Fibroblast of skin of scalp (primary cell): Measurements from ENCODE around the gene TM2D3.
A peak's percentile ranks its signal among the peaks of the same experiment; 100 is the strongest.
"Not testable (repeated sequence)": the region's sequence is repeated elsewhere in the genome, so short reads cannot be mapped to it uniquely, and the experiment has no call there.

ENCODE experiments used
- DNase-seq: peaks from one replicate; pipeline ENCODE4 v3.0.0-alpha.2; 2013

Gene TM2D3

GRCh38 chr15:101657171-101657570 lies 5.0 kb upstream of the TM2D3 start:
- DNase-seq: no peak

- DNase-seq: not testable (repeated sequence)
Observed at GRCh38 chr15:101654624-101655337, 2.6 kb upstream of the TM2D3 start.

GRCh38 chr15:101654171-101654570 lies 2.0 kb upstream of the TM2D3 start:
- DNase-seq: no peak

- DNase-seq: peak; percentile 51
Observed at GRCh38 chr15:101652786-101653430, 727 bp upstream of the TM2D3 start.

GRCh38 chr15:101651554-101652097 lies 555 bp downstream of the TM2D3 start:
- no peak for DNase-seq

GRCh38 chr15:101650145-101650544 lies 2.0 kb downstream of the TM2D3 start:
- DNase-seq: no peak

GRCh38 chr15:101648356-101648755 lies 3.8 kb downstream of the TM2D3 start:
- no peak for DNase-seq

- no peak for DNase-seq
Observed at GRCh38 chr15:101647251-101647650, 4.9 kb downstream of the TM2D3 start.

GRCh38 chr15:101646672-101647071 lies 5.5 kb downstream of the TM2D3 start:
- DNase-seq: peak; percentile 38

- DNase-seq: no peak
Observed at GRCh38 chr15:101642361-101642760, 9.8 kb downstream of the TM2D3 start.

GRCh38 chr15:101641894-101642293 lies 10.3 kb downstream of the TM2D3 start:
- no peak for DNase-seq

GRCh38 chr15:101641129-101641764 lies 10.9 kb downstream of the TM2D3 start:
- DNase-seq: peak; percentile 62

- no peak for DNase-seq
Observed at GRCh38 chr15:101639667-101640066, 12.5 kb downstream of the TM2D3 start.

- no peak for DNase-seq
Observed at GRCh38 chr15:101637919-101638318, 14.3 kb downstream of the TM2D3 start.

- no peak for DNase-seq
Observed at GRCh38 chr15:101637516-101637915, 14.7 kb downstream of the TM2D3 start.

GRCh38 chr15:101637038-101637437 lies 15.1 kb downstream of the TM2D3 start:
- DNase-seq: no peak

GRCh38 chr15:101635944-101636727 lies 16.0 kb downstream of the TM2D3 start:
- no peak for DNase-seq

- DNase-seq: no peak
Observed at GRCh38 chr15:101633356-101633755, 18.8 kb downstream of the TM2D3 start.

GRCh38 chr15:101626729-101627128 lies 25.5 kb downstream of the TM2D3 start:
- DNase-seq: not testable (repeated sequence)

GRCh38 chr15:101625980-101626379 lies 26.2 kb downstream of the TM2D3 start:
- DNase-seq: no peak

- DNase-seq: no peak
Observed at GRCh38 chr15:101625184-101625583, 27.0 kb downstream of the TM2D3 start.
